RCC 7860 (cell line): ENCODE measurements around the gene LCAT.
"Not testable (repeated sequence)": the region's sequence is repeated elsewhere in the genome, so short reads cannot be mapped to it uniquely, and the experiment has no call there.

Experiments
- DNase-seq: peaks from one replicate; pipeline ENCODE4 v3.0.0-alpha.2; 2015; ENCODE audit warnings: low spot score
- FAIRE-seq: peaks from 2 replicates; lab custom pipeline; 2012; peaks lifted over from hg19 to GRCh38; lab: Jason Lieb, UNC

The LCAT gene

GRCh38 chr16:67948015-67948414 is 4.1 kb upstream of the LCAT start:
- no peak for FAIRE-seq

GRCh38 chr16:67946966-67947558 is 3.1 kb upstream of the LCAT start:
- FAIRE-seq (no peak), DNase-seq (no peak)

More at GRCh38 chr16:67948015-67948414, 4.1 kb upstream of the LCAT start:
- no peak for DNase-seq

GRCh38 chr16:67946128-67946569 is 2.2 kb upstream of the LCAT start:
- DNase-seq (no peak), FAIRE-seq (no peak)

- FAIRE-seq = no peak
Measured at GRCh38 chr16:67945392-67945933, 1.5 kb upstream of the LCAT start.

GRCh38 chr16:67944690-67945391 is 921 bp upstream of the LCAT start:
- no peak for FAIRE-seq
- DNase-seq = no peak

More at GRCh38 chr16:67945392-67945933, 1.5 kb upstream of the LCAT start:
- no peak for DNase-seq

GRCh38 chr16:67943256-67943618 is 683 bp downstream of the LCAT start:
- FAIRE-seq = no peak

GRCh38 chr16:67942510-67943255 is 1.2 kb downstream of the LCAT start:
- DNase-seq = no peak
- no peak for FAIRE-seq

More at GRCh38 chr16:67943256-67943618, 683 bp downstream of the LCAT start:
- DNase-seq = no peak

GRCh38 chr16:67942200-67942509 is 1.8 kb downstream of the LCAT start:
- DNase-seq (no peak), FAIRE-seq (no peak)

GRCh38 chr16:67941469-67942199 is 2.3 kb downstream of the LCAT start:
- FAIRE-seq = no peak
- DNase-seq = no peak

- DNase-seq = no peak
- no peak for FAIRE-seq
Measured at GRCh38 chr16:67940446-67941089, 3.4 kb downstream of the LCAT start.

- no peak for FAIRE-seq
- DNase-seq = no peak
Measured at GRCh38 chr16:67939507-67940445, 4.1 kb downstream of the LCAT start.

GRCh38 chr16:67937713-67938112 is 6.2 kb downstream of the LCAT start:
- FAIRE-seq, DNase-seq: not testable (repeated sequence)

GRCh38 chr16:67936880-67937605 is 6.9 kb downstream of the LCAT start:
- FAIRE-seq (no peak), DNase-seq (no peak)

- DNase-seq (peak; percentile 66), FAIRE-seq (no peak)
Measured at GRCh38 chr16:67936124-67936879, 7.6 kb downstream of the LCAT start, which contains the start of gene PSMB10. PSMB10 (minus strand) TSS chr16:67936850; CDS start chr16:67936749, 101 bp downstream.

GRCh38 chr16:67935402-67936123 is 8.4 kb downstream of the LCAT start:
- DNase-seq = peak; percentile 95
- FAIRE-seq = peak; percentile 84

- DNase-seq (no peak), FAIRE-seq (no peak)
Measured at GRCh38 chr16:67935101-67935401, 8.9 kb downstream of the LCAT start.

GRCh38 chr16:67934306-67935100 is 9.4 kb downstream of the LCAT start:
- DNase-seq = no peak
- no peak for FAIRE-seq
